ENCODE results near the gene ATG7.
A peak's percentile ranks its signal among the peaks of the same experiment; 100 is the strongest.

The ATG7 gene

GRCh38 chr3:11271986-11272904 lies at the start of gene ATG7:
ATG7 (plus strand) TSS chr3:11272397; CDS start chr3:11298696, 26,299 bp downstream.
- peak; percentile 97 for DNase-seq (ENCODE audit: low spot score)

DNA sequence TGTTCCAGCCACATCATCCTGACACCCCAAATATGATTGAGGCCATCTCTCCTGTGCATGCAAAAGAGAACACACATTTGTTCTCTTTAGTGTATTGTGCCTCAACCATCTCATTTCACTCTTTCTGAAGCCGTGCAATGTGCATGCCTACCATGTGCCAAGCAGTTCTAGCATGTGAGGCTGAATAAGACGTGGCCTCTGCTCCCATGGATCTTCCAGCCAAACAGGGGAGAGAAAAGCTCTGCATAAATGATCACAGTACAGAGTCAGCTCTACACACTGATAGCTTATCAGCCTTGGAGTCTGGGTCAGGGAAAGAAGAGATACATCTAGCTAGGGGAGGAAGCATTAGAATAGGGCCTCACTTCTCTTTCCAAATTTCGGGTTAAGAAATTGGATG lies 48.2 kb upstream of the ATG7 start:
- DNase-seq (ENCODE audit: low spot score) = no peak

- DNase-seq (ENCODE audit: low spot score) = no peak
These were observed 47.3 kb upstream of the ATG7 start for GRCh38 chr3:11224870-11225229.

DNA sequence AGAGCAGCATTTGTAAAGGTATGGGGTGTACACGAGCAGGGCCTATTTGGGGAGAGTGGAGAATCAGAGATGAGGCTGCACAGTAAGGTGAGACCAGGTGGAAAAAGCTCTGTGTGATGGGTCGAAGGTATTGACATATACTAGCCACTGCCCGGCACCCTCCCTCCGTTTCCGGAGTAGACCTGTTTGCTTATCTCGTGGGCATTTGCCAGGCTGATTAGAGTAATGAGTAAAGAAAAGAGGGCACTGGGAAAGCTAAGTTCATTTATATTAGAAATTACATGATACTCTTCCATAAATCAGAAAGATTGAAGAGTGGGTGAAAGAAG lies 46.2 kb upstream of the ATG7 start:
- DNase-seq (ENCODE audit: low spot score) = no peak

DNA sequence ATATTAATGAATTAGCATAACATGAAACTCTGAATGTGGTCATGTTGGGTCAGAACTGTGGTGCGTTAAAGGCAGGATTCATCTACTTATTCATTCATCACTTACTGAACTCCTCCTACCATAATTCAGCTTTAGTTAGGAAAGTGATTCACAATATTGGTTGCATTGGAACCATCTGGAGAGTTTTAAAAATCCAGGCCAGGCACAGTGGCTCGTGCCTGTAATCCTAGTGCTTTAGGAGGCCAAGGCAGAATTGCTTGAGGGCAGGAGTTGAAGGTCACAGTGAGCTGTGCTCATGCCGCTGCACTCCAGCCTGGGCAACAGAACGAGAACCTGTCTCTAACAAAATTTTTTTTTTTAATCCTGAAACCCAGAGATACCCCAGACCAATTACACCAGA lies 44.2 kb upstream of the ATG7 start:
- no peak for DNase-seq (ENCODE audit: low spot score)

GRCh38 chr3:11230125-11230524 lies 42.1 kb upstream of the ATG7 start:
- DNase-seq (ENCODE audit: low spot score) = no peak

DNA sequence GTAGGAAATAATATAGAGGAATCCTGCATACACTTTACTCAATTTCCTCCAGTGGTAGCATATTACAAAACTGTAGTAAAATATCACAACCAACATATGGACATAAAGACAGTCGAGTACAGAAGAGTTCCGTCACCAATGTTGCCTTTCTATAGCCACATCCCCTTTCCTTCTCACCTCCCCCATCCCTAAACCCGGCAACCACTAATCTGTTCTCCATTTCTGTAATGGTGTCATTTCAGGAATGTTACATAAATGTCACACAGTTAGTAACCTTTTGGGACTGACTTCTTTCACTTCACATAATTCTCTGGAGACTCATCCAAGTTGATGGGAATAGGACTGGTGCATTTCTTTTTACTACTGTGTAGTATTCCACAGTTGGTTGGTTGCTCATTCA lies 41.4 kb upstream of the ATG7 start:
- no peak for DNase-seq (ENCODE audit: low spot score)

DNA sequence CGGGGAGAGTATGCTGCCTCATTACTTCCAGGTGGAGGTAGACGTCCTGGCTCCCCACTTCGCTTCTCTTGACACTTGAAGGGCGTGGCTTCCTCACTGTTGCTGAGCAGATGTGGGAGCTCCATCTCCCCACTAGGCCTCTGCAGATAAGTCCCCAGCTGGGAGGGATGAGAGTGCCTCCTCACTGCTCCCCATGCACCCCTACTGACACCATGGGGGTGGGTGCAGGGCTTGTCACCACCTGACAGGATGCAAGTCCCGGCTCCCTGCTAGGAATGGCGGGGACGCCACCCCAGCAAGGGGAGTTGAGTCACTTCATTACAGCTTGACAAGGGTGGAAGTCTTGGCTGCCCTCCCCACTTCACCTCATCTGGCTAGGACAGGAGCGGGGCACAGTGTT lies 36.8 kb upstream of the ATG7 start:
- no peak for DNase-seq (ENCODE audit: low spot score)

DNA sequence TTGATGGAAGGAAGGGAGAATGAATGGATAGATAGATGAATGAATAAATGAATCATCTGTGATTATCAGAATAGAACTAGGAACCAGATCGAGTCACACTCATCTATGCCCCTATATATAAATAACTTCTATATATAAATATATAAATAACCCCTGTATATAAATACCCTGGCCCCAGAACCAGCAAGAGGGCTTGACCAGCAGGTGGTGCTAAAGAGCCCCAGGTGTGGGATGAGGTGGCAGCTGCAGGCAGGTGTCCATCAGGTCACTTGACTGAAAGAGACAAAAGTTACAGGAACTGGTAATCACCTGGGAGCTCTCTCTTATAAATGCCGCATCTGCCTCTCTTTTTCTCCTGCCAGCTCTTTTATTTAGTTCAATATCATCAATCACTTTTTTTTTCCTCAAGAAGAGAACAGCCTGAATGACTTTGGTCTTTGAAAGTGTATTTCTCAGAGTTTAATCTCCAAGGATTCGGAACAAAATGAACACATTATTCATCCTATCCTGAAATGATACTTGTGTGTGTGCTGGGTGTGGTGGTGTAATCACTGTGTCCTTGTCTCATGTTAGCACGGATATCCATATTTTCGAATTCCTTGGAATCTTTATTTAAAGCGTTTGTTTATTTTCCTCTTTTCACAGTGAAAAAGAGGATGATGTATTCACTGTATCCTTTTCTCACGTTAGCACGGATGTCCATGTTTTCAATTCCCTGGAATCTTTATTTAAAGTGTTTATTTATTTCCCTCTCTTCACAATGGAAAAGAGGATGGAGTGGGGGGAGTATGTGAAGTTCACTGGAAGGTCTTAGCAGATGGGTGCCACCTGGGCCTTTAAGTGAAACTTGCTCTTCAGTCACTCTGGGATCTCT lies 35.4 kb upstream of the ATG7 start:
- DNase-seq (ENCODE audit: low spot score) = peak; percentile 82

DNA sequence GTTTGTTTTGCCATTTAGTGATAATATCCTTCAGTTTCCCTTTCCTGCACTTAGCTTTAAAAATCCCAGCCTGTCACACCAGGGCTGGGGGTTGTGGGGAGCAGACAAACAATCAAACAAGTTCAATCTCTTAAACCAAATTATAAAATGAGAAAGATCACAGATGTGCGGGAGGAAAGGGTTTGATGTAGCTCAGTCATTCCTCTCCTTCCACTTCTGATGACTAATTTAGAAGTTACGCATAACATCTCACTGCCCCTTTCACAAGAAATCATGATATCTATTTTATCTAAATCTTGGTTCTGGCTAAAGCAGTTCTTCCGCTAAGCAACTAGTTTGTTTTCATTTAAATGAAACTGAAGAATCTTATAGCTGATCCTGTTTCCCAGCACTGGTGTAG lies 34.1 kb upstream of the ATG7 start:
- DNase-seq (ENCODE audit: low spot score) = no peak

DNA sequence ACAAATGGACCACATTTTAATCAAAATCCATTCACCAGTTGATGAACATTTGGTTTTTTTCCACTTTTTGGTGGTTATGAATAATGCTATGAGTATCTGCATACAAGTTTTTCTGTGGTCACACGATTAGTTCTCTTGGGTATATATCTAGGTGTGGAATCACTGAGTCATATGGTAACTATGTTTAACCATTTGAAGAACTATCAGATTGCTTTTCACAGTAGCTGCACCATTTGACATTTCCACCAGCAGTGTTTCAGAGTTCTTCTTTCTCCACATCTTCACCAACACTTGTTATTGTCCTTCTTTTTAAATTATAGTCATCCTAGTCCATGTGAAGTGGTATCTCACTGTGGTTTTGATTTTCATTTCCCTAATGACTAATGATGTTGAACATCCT lies 33.3 kb upstream of the ATG7 start:
- no peak for DNase-seq (ENCODE audit: low spot score)

DNA sequence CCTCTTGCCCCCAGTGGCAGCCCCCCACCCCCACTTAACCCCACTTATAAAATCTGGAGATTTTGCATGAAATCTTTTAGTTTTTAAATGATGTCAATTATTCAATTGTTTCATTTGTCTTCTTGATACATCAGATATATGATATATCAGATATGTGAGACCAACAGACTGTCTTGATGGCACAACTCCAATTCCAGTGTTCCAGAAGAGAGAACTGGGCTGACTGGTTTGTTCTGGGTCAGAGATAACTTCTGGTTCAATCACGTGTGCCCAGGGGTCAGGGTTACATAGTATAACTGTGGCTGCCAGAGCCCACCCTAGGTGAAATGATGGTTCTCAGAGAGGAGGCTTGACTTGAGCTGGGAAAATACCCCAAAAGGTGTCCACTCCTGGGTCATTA lies 32.4 kb upstream of the ATG7 start:
- DNase-seq (ENCODE audit: low spot score) = no peak

DNA sequence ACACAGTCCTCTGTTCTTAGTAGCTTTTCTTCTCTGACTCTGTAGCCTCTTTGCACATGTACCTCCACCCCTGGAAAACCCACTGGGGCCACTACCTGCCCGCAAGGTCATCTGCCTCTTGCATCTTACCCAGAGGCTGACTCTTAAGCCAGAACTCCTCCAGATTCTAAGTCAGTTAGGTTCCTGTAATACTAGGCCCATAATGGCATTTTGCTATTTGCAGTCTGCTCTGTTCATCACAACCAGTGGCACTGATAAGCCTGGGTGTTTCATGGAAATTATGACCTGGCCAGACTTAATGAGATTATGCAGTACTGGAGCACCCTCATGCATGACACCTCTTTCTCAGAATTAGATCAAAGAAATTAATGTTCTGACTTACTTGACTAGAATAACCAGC lies 31.7 kb upstream of the ATG7 start:
- no peak for DNase-seq (ENCODE audit: low spot score)

GRCh38 chr3:11244121-11244677 lies 28.0 kb upstream of the ATG7 start:
- DNase-seq (ENCODE audit: low spot score) = no peak

DNA sequence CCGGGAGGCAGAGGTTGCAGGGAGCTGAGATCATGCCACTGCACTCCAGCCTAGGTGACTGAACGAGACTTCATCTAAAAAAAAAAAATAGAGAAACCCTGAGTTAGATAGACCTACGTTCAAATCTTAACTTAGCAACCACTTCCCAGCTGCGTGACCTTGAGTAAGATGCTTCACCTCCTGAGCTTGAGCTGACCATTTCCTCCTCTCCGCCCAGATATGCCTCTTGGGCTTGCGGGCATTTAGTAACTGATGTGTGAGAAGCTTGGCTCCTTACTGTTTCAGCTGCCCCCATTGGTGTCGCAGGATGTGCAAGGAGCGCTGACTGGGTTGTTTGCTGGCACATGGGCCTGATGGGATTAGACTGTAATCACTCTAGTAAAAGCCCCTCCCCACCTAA lies 26.9 kb upstream of the ATG7 start:
- DNase-seq (ENCODE audit: low spot score) = no peak

GRCh38 chr3:11245827-11246662 lies 26.2 kb upstream of the ATG7 start:
- no peak for DNase-seq (ENCODE audit: low spot score)

DNA sequence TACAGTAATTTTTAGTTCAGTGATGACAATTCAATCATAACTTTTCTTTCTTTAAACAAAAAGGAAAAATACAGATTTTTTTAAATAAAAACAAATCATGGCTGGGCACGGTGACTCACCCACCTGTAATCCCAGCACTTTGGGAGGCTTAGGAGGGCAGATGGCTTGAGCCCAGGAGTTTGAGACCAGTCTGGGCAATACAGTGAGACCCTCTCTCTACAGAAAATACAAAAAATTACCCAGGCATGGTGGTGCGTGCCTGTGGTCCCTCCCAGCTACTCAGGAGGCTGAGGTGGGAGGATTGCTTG lies 25.6 kb upstream of the ATG7 start:
- DNase-seq (ENCODE audit: low spot score) = no peak

DNA sequence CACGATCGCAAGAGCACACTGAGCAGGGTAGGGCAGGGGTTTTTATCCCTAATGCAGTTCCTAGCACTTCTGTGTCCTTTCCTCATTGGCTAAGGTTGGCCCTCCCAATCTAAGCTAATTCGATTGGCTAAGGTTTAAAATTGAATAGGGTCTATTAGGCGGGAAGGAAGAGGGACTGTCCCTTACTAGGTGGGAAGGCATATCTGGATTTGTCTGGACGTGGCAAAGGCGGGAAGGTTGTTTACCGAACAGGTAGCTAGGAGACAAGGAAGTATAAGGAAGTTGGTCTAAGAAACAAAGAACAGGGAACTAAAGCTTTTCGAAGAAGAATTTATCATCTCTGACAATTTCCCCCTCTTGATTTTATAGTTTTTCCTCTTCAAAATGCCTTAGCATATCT lies 24.8 kb upstream of the ATG7 start:
- DNase-seq (ENCODE audit: low spot score) = no peak

- DNase-seq (ENCODE audit: low spot score) = no peak
These were observed 23.6 kb upstream of the ATG7 start for GRCh38 chr3:11248596-11248995.

- DNase-seq (ENCODE audit: low spot score) = no peak
These were observed 21.0 kb upstream of the ATG7 start for GRCh38 chr3:11250902-11251806.

DNA sequence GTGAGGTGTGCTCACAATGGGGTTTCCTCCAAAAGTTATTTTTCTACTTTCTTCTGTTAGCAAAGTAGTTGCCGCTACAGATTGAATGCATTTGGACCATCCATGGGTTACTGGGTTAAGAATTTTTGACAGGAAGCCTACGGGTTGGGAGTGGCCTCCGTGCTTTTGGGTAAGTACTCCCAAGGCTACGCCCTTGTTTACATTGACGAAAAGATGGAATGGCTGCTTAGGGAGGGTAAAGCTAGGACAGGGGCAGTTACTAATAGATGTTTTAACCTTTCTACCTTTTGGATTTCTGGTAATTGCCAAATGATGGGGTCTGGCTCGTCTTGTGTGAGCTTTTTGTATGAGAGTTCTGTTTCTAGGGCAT lies 20.4 kb upstream of the ATG7 start:
- no peak for DNase-seq (ENCODE audit: low spot score)

All from HuH-7.5 (cell line).